ENCODE measurements around the gene MMP24OS. TPM values are rescaled to one million over a fixed set of nuclear protein-coding genes. Genes with fewer than 3 reads are reported as not detected.

Gene MMP24OS
- total RNA-seq, 1 donor from 2014 or later, result 5.0 TPM

GRCh38 chr20:35251613-35251940 lies 26.3 kb downstream of the MMP24OS start:
- H3K27me3 ChIP-seq (ENCODE audit: control insufficient read depth, insufficient read depth, low read length), result no peaks in the 10 kb centered on the region
- no peak overlapping the region for H3K4me3 ChIP-seq (ENCODE audit: low read depth, low read length)
- H3K36me3 ChIP-seq (ENCODE audit: control insufficient read depth, insufficient read depth, low read length), result no peaks in the 10 kb centered on the region
- FAIRE-seq (peak; percentile 96), DNase-seq (ENCODE audit: low read depth) (no peak)
- TF ChIP-seq, protein P1, sequence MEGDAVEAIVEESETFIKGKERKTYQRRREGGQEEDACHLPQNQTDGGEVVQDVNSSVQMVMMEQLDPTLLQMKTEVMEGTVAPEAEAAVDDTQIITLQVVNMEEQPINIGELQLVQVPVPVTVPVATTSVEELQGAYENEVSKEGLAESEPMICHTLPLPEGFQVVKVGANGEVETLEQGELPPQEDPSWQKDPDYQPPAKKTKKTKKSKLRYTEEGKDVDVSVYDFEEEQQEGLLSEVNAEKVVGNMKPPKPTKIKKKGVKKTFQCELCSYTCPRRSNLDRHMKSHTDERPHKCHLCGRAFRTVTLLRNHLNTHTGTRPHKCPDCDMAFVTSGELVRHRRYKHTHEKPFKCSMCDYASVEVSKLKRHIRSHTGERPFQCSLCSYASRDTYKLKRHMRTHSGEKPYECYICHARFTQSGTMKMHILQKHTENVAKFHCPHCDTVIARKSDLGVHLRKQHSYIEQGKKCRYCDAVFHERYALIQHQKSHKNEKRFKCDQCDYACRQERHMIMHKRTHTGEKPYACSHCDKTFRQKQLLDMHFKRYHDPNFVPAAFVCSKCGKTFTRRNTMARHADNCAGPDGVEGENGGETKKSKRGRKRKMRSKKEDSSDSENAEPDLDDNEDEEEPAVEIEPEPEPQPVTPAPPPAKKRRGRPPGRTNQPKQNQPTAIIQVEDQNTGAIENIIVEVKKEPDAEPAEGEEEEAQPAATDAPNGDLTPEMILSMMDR (IDR thresholded peaks at IDR 0.05; ENCODE audit: insufficient read depth, low read length, severe bottlenecking), result no peak

DNA sequence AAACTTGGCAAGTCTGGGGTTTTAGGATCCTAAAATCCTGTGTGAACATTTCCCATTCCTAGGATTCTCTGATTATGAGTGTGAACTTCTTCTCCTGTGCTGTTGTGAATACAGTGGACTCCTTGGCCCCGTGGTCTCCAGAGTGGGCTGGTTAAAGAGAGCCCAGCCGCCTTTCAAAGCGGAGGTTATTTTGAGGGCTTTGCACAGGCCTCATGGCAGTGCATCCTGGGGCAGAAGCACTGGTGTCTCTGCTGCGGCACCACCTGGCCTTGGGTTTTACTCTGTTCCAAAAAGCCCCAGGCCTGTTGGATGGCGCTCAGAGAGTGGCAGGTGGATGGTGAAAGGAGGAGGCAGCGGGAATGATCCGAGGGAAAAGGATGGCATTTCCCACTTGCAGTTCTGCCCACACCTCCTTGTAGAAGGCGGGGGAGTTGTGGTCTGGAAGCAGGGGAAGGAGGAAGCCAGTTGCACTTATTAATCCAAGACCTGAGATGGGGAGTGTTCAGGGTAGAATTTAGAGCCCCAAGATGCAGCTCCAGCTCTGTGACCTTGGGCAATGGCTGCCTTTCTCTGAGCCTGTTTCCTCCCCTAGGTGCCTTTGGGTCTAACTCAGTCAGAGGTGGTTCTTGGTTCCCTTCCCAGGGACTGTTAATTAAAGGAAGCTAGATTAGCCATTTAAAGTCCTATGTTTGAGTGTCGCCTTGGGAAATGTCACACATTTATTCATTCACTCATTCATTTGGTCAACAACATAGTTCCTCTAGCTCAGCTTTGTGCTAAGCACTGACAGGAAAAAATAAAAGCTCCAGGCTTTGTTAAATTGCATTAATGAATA lies 29.1 kb downstream of the MMP24OS start:
- DNase-seq (ENCODE audit: low read depth) (no peak), FAIRE-seq (peak; percentile 40)
- H3K27me3 ChIP-seq (ENCODE audit: control insufficient read depth, insufficient read depth, low read length), result no peaks in the 10 kb centered on the region
- TF ChIP-seq, protein P1 (IDR thresholded peaks at IDR 0.05; ENCODE audit: insufficient read depth, low read length, severe bottlenecking), result no peak
- H3K4me3 ChIP-seq (ENCODE audit: low read depth, low read length), result no peak overlapping the region
- H3K36me3 ChIP-seq (ENCODE audit: control insufficient read depth, insufficient read depth, low read length), result no peaks in the 10 kb centered on the region

DNA sequence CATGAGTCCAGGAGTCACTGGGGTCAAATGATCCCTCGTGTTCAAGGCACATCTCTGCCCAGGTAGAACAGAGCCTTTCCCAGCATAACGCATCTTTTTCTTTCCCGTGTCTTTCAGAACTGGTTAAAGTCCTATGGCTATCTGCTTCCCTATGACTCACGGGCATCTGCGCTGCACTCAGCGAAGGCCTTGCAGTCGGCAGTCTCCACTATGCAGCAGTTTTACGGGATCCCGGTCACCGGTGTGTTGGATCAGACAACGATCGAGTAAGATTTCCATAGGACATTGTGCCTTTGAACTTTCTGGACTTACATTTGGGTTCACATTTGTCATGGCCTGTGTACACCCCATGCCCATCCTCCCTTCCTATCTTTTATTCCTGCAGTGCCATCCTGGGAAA lies 31.2 kb downstream of the MMP24OS start:
- TF ChIP-seq, protein P1 (IDR thresholded peaks at IDR 0.05; ENCODE audit: insufficient read depth, low read length, severe bottlenecking), result no peak
- no peaks in the 10 kb centered on the region for H3K36me3 ChIP-seq (ENCODE audit: control insufficient read depth, insufficient read depth, low read length)
- no peaks in the 10 kb centered on the region for H3K27me3 ChIP-seq (ENCODE audit: control insufficient read depth, insufficient read depth, low read length)
- DNase-seq (ENCODE audit: low read depth) (no peak), FAIRE-seq (peak; percentile 55)
- H3K4me3 ChIP-seq (ENCODE audit: low read depth, low read length), result no peak overlapping the region

GRCh38 chr20:35243986-35244385 lies 33.9 kb downstream of the MMP24OS start:
- FAIRE-seq, result no peak
- DNase-seq (ENCODE audit: low read depth), result no peak

DNA sequence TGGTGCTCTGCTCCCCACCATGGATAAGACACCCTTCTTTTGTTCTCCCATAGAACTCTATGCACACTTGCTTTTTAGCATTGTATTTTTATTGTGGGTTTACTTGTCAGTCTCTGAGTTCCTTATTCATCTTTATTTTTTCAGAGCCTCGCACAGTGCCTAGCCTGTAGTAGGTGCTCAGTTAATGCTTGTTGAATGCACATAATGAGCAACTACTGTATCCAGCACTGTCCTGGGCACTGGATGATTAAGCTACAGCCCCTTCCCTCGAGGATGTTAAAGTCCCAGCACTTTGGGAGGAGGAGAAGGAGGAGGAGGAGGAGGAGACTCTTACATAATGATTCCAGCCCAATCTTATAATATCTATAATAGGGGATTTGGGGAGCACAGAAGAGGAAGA lies 34.6 kb downstream of the MMP24OS start:
- DNase-seq (ENCODE audit: low read depth) (no peak), FAIRE-seq (no peak)
- no peak overlapping the region for H3K4me3 ChIP-seq (ENCODE audit: low read depth, low read length)
- H3K27me3 ChIP-seq (ENCODE audit: control insufficient read depth, insufficient read depth, low read length), result peaks cover 3% of the 10 kb centered on the region
- TF ChIP-seq, protein P1 (IDR thresholded peaks at IDR 0.05; ENCODE audit: insufficient read depth, low read length, severe bottlenecking), result no peak
- no peaks in the 10 kb centered on the region for H3K36me3 ChIP-seq (ENCODE audit: control insufficient read depth, insufficient read depth, low read length)

More at GRCh38 chr20:35243986-35244385, 33.9 kb downstream of the MMP24OS start:
- Histone ChIP-seq H3K4me3 (ENCODE audit: low read depth, low read length) (no peak overlapping the region), H3K27me3 (ENCODE audit: control insufficient read depth, insufficient read depth, low read length) (peaks cover 3% of the 10 kb centered on the region), H3K36me3 (ENCODE audit: control insufficient read depth, insufficient read depth, low read length) (no peaks in the 10 kb centered on the region)
- TF ChIP-seq, protein P1 (IDR thresholded peaks at IDR 0.05; ENCODE audit: insufficient read depth, low read length, severe bottlenecking), result no peak
